ENCODE data around the gene MYCT1. TPM values are rescaled to one million over a fixed set of nuclear protein-coding genes. Genes with fewer than 3 reads are reported as not detected.

Gene MYCT1
- total and polyA plus RNA-seq, 2 of the 8 experiments (the other 6 are each of a cell fraction or from before 2014, with no cell fraction given) = 0.39 to 3.3 TPM

DNA sequence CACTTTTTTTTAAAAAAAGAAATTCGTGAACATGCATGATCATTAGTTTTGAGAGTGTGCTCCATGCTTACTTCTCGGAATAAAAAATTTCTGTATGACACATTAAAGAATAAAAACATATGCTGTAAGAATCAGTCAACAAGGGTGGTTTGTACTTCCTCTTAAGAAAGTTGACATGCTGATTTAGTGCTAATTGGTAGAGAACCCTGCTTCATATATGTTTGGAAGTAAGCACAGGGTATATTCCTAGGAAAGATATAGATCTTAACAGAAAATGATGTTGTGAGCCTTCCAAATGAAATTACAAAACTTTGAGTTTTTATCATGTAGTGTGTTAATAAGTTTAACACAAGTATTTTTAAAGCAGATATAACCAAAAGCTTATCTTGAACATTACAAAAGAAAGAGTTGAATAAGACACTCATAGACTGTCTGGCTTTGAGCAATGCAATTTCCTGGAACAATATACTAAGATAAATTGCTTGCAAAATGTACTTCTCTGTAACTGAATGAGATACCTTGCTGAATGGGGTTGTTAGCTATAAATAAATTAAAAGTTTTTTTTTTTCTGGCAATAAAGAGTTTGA lies 39.1 kb downstream of the MYCT1 start (continued):
- TF ChIP-seq BACH1 (IDR thresholded peaks at IDR 0.05; ENCODE audit: low read length) (no peak), GTF2F1 (IDR thresholded peaks at IDR 0.05; ENCODE audit: borderline replicate concordance, low read depth, low read length) (no peak), SUZ12 (IDR thresholded peaks at IDR 0.05; ENCODE audit: low read length) (no peak)
